Bronchial epithelial cell (primary cell): Measurements from ENCODE around the gene FAM89B. TPM values are rescaled to one million over a fixed set of nuclear protein-coding genes. Genes with fewer than 3 reads are reported as not detected.

Experiments used
- DNase-seq: peaks from one replicate; pipeline ENCODE4 v3.0.0-alpha.2; 2010; ENCODE audit warnings: low read depth
- FAIRE-seq: peaks from 2 replicates; lab custom pipeline; 2011; peaks lifted over from hg19 to GRCh38; lab: Jason Lieb, UNC
- H3K27me3 ChIP-seq: 2 replicates; pipeline ENCODE4 v1.5.1; 2011; ENCODE audit warnings: low read length; ENCODE audit not compliant: control insufficient read depth, insufficient read depth
- H3K36me3 ChIP-seq: 2 replicates; pipeline ENCODE4 v1.5.1; 2011; ENCODE audit warnings: low read length; ENCODE audit not compliant: control insufficient read depth, insufficient read depth
- H3K4me3 ChIP-seq: 2 replicates; pipeline ENCODE4 v1.5.1; 2011; ENCODE audit warnings: mild to moderate bottlenecking, low read depth, low read length, control low read depth
- total RNA-seq: library from RNA; depleted of rRNA; stranded (reverse); fragments of >200 nt; gene quantifications from 2 replicates; pipeline ENCODE4 v1.2.1, GENCODE V29; 2014
- TF ChIP-seq, protein P1 (sequence below): IDR thresholded peaks from 2 replicates; pipeline ENCODE4 v1.5.1; 2011; ENCODE audit warnings: mild to moderate bottlenecking, moderate library complexity, low read length, control low read depth, inconsistent platforms; ENCODE audit not compliant: insufficient read depth, severe bottlenecking

FAM89B gene
- total RNA-seq, 1 donor from 2014 or later = 10.8 TPM

GRCh38 chr11:65538232-65538914 is 34.0 kb upstream of the FAM89B start:
- DNase-seq (no peak), FAIRE-seq (no peak)
- TF ChIP-seq, protein P1, sequence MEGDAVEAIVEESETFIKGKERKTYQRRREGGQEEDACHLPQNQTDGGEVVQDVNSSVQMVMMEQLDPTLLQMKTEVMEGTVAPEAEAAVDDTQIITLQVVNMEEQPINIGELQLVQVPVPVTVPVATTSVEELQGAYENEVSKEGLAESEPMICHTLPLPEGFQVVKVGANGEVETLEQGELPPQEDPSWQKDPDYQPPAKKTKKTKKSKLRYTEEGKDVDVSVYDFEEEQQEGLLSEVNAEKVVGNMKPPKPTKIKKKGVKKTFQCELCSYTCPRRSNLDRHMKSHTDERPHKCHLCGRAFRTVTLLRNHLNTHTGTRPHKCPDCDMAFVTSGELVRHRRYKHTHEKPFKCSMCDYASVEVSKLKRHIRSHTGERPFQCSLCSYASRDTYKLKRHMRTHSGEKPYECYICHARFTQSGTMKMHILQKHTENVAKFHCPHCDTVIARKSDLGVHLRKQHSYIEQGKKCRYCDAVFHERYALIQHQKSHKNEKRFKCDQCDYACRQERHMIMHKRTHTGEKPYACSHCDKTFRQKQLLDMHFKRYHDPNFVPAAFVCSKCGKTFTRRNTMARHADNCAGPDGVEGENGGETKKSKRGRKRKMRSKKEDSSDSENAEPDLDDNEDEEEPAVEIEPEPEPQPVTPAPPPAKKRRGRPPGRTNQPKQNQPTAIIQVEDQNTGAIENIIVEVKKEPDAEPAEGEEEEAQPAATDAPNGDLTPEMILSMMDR = no peak
- Histone ChIP-seq H3K4me3 (no peak overlapping the region), H3K27me3 (no peaks in the 10 kb centered on the region), H3K36me3 (peaks cover 13% of the 10 kb centered on the region)

GRCh38 chr11:65538915-65539743 is 33.2 kb upstream of the FAM89B start:
- Histone ChIP-seq H3K4me3 (peak overlapping the region; percentile 65), H3K27me3 (no peaks in the 10 kb centered on the region), H3K36me3 (peaks cover 13% of the 10 kb centered on the region)
- TF ChIP-seq, protein P1 = no peak
- DNase-seq (no peak), FAIRE-seq (no peak)

DNA sequence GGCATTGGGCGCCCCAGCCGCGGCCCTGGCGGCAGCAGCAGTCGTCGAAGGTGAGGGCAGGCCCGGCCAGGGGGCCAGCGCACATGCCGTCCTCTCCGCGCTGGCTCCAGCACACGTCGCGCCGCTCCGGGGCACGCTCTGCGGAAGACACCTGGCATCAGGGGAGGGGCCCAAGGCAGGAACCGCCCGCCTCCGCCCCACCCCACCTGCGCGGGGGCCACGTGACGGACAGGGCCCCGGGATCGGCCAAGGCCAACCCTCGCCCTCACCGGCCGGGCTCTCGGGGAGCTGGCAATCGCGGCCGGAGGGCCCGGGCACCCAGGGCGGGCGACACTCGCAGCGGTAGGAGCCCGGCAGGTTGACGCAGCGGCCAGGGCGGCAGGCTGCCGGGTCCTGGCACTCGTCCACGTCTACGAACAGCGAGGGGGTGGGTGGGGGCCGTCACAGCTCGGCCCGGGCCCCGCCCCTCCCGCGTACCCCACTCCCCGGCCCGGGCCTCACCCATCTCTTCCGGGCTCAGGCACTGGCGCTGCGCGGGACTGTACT is 32.5 kb upstream of the FAM89B start:
- peaks cover 13% of the 10 kb centered on the region for H3K36me3 ChIP-seq
- no peaks in the 10 kb centered on the region for H3K27me3 ChIP-seq
- DNase-seq (peak; percentile 37), FAIRE-seq (no peak)
- H3K4me3 ChIP-seq = peak overlapping the region; percentile 65
- TF ChIP-seq, protein P1 = no peak

DNA sequence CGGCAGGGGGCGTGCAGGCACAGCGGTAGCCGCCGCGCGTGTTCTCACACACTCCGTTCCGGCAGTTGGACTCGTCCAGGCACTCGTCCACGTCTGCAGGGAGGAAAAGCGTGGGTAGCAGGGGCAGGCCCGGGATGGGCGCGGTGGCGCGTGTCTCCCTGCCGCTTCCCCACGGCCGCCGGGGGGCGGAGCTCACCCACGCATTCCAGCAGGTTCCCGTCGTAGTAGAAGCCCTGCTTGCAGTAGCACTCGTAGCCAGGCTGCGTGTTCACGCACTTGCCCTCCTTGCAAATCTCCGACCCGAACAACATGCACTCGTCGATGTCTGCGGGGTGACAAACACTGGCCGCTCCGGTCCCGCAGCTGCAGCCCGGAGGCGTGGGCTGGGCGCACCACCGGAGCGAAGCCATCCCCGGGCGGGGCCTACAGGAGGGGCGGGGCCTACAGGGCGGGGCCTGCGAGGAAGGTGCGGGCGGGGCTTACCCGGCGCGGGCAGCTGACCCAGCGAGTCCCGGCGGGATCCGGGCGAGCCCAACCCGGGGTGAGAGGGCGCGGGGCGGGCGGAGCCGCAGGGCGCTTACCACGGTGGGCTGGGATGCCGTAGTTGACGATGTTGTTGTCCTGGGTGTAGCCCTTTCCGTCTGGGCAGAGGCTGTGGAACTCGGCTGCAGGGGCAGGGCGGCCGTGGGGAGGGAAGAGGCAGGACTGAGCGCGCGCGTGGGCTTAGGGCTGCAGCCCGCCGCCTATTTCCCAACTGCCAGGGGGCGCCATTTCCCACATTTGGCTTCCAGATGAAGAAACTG is 31.8 kb upstream of the FAM89B start:
- H3K4me3 ChIP-seq = peak overlapping the region; percentile 65
- peaks cover 10% of the 10 kb centered on the region for H3K36me3 ChIP-seq
- FAIRE-seq (no peak), DNase-seq (peak; percentile 66)
- TF ChIP-seq, protein P1 = peak; percentile 88
- H3K27me3 ChIP-seq = no peaks in the 10 kb centered on the region

- TF ChIP-seq, protein P1 = no peak
- no peaks in the 10 kb centered on the region for H3K27me3 ChIP-seq
- DNase-seq (peak; percentile 84), FAIRE-seq (peak; percentile 80)
- peak overlapping the region; percentile 65 for H3K4me3 ChIP-seq
- peaks cover 7% of the 10 kb centered on the region for H3K36me3 ChIP-seq
Measured at GRCh38 chr11:65541093-65541982, 31.0 kb upstream of the FAM89B start.
